A549 (cell line): ENCODE data around the gene VAV3. TPM values are rescaled to one million over a fixed set of nuclear protein-coding genes. Genes with fewer than 3 reads are reported as not detected.

Source experiments
- ATAC-seq, 2 experiments: fragments of 200-7000 bp in 1 of 2; fragments of >200 bp in 1 of 2; cut with Nextera tagmentation in 1 of 2; cut with Tn5 transposase in 1 of 2; 3 replicates each; pipeline versions ENCODE4 v1.8.0 to v1.9.1; 2018 to 2020; ENCODE audit warnings: mild to moderate bottlenecking in 1 of 2, moderate library complexity in 1 of 2
- CTCF ChIA-PET: fragments of 300-600 bp; sonication (Branson Sonifier 250); formaldehyde crosslinking; extraction: SDS; loops from one replicate; lab custom pipeline; 2021; ENCODE audit warnings: antibody characterized with exemption, inconsistent platforms; lab: Yijun Ruan, JAX
- POLR2A ChIA-PET: fragments of 350-600 bp; formaldehyde crosslinking; extraction: SDS; loops from one replicate; lab custom pipeline; 2021; ENCODE audit warnings: antibody characterized with exemption, inconsistent platforms; lab: Yijun Ruan, JAX
- DNase-seq, 2 experiments: peaks; one replicate each; pipeline versions ENCODE4 v3.0.0 to v3.0.0-alpha.2; 2011 to 2016; ENCODE audit warnings: low read depth in 1 of 2, low spot score in 1 of 2
- FAIRE-seq: peaks from 2 replicates; lab custom pipeline; 2011; peaks lifted over from hg19 to GRCh38; lab: Jason Lieb, UNC
- H3K27ac ChIP-seq, 2 experiments: fragments of >200 bp; sonication (Bioruptor Twin); formaldehyde crosslinking; 3 replicates each; pipeline ENCODE4 v1.5.1; 2016 to 2017
- H3K4me1 ChIP-seq: fragments of >200 bp; sonication (Bioruptor Twin); formaldehyde crosslinking; 3 replicates; pipeline ENCODE4 v1.6.1; 2016
- H3K4me2 ChIP-seq: fragments of >200 bp; sonication (Bioruptor Twin); formaldehyde crosslinking; 3 replicates; pipeline ENCODE4 v1.6.1; 2016
- H3K4me3 ChIP-seq: fragments of >200 bp; sonication (Bioruptor Twin); formaldehyde crosslinking; 3 replicates; pipeline ENCODE4 v1.5.1; 2016
- H3K9me3 ChIP-seq: fragments of >200 bp; sonication (Bioruptor Twin); formaldehyde crosslinking; 3 replicates; pipeline ENCODE4 v1.6.1; 2016
- BCL3 ChIP-seq: fragments of >200 bp; sonication (Bioruptor Twin); formaldehyde crosslinking; IDR thresholded peaks from 3 replicates; pipeline ENCODE4 v1.6.1; 2016
- BHLHE40 ChIP-seq: IDR thresholded peaks from 2 replicates; pipeline ENCODE4 v1.6.1; 2012; ENCODE audit warnings: low read depth, low read length, inconsistent platforms
- CBX8 ChIP-seq: fragments of 200-600 bp; sonication (generic); IDR thresholded peaks from 2 replicates; pipeline ENCODE4 v1.6.1; 2016
- CEBPB ChIP-seq, 2 experiments: fragments of >200 bp in 1 of 2; sonication (Bioruptor Twin) in 1 of 2; formaldehyde crosslinking in 1 of 2; IDR thresholded peaks; 2 replicates each; pipeline ENCODE4 v1.6.1; 2012 to 2016
- CHD2 ChIP-seq: fragments of 150-350 bp; IDR thresholded peaks from 2 replicates; pipeline ENCODE4 v1.6.1; 2014; ENCODE audit warnings: low read length; ENCODE audit not compliant: partially characterized antibody
- CTCF ChIP-seq: fragments of >200 bp; sonication (Bioruptor Twin); formaldehyde crosslinking; IDR thresholded peaks from 3 replicates; pipeline ENCODE4 v1.5.1; 2016
- ELK1 ChIP-seq: fragments of 150-350 bp; IDR thresholded peaks from 2 replicates; pipeline ENCODE4 v1.6.1; 2014; ENCODE audit warnings: low read depth, mild to moderate bottlenecking, low read length
- EP300 ChIP-seq, 2 experiments: fragments of >200 bp; sonication (Bioruptor Twin); formaldehyde crosslinking; IDR thresholded peaks; 2 replicates in 1 of 2; 3 replicates in 1 of 2; pipeline ENCODE4 v1.6.1; 2016 to 2017
- FOSB ChIP-seq: fragments of 250-450 bp; sonication (Bioruptor Pico); IDR thresholded peaks from 2 replicates; pipeline ENCODE4 v1.5.0; 2020; ENCODE audit warnings: mild to moderate bottlenecking, moderate library complexity
- FOSL2 ChIP-seq, 2 experiments: fragments of 450-650 bp in 1 of 2; fragments of >200 bp in 1 of 2; sonication (Bioruptor Twin) in 1 of 2; formaldehyde crosslinking; IDR thresholded peaks; 2 replicates each; pipeline versions ENCODE4 v1.5.0 to v1.6.1; 2016 to 2020; ENCODE audit warnings: mild to moderate bottlenecking in 1 of 2, moderate library complexity in 1 of 2
- GATA3 ChIP-seq: IDR thresholded peaks from 2 replicates; pipeline ENCODE4 v1.6.1; 2012; ENCODE audit warnings: borderline replicate concordance
- HDAC2 ChIP-seq: fragments of 200-600 bp; sonication (generic); IDR thresholded peaks from 2 replicates; pipeline ENCODE4 v1.6.1; 2016
- HEYL ChIP-seq: fragments of 250-450 bp; sonication (Bioruptor Pico); IDR thresholded peaks from 2 replicates; pipeline ENCODE4 v1.8.0; 2021; ENCODE audit warnings: mild to moderate bottlenecking, moderate library complexity
- HMGXB4 ChIP-seq: fragments of 250-450 bp; sonication (Bioruptor Pico); IDR thresholded peaks from 2 replicates; pipeline ENCODE4 v1.5.0; 2021; ENCODE audit warnings: mild to moderate bottlenecking, moderate library complexity, borderline replicate concordance
- HOXB5 ChIP-seq: fragments of 250-450 bp; sonication (Bioruptor Pico); IDR thresholded peaks from 2 replicates; pipeline ENCODE4 v1.5.0; 2020; ENCODE audit warnings: mild to moderate bottlenecking, moderate library complexity
- JUNB ChIP-seq: fragments of >200 bp; sonication (Bioruptor Twin); formaldehyde crosslinking; IDR thresholded peaks from 2 replicates; pipeline ENCODE4 v1.6.1; 2016
- KDM1A ChIP-seq: fragments of 200-600 bp; sonication (generic); IDR thresholded peaks from 2 replicates; pipeline ENCODE4 v1.6.1; 2016; ENCODE audit warnings: low read depth, mild to moderate bottlenecking
- NPAS2 ChIP-seq: fragments of 250-450 bp; sonication (Bioruptor Pico); IDR thresholded peaks from 2 replicates; pipeline ENCODE4 v1.8.0; 2022; ENCODE audit warnings: mild to moderate bottlenecking, moderate library complexity, borderline replicate concordance
- NR3C1 ChIP-seq: fragments of >200 bp; sonication (Bioruptor Twin); formaldehyde crosslinking; IDR thresholded peaks from 3 replicates; pipeline ENCODE4 v1.6.1; 2017
- RCOR1 ChIP-seq: fragments of 150-350 bp; IDR thresholded peaks from 2 replicates; pipeline ENCODE4 v1.6.1; 2014; ENCODE audit warnings: antibody characterized with exemption, low read length, low read depth
- REST ChIP-seq: fragments of 200-600 bp; sonication (generic); IDR thresholded peaks from 2 replicates; pipeline ENCODE4 v1.6.1; 2016; ENCODE audit warnings: antibody characterized with exemption, mild to moderate bottlenecking, moderate library complexity
- RNF2 ChIP-seq: fragments of 200-600 bp; sonication (generic); IDR thresholded peaks from 2 replicates; pipeline ENCODE4 v1.6.1; 2016; ENCODE audit warnings: low read depth, mild to moderate bottlenecking, antibody characterized with exemption, moderate library complexity, borderline replicate concordance
- ZFP36 ChIP-seq: fragments of 450-650 bp; IDR thresholded peaks from 2 replicates; pipeline ENCODE4 v1.6.1; 2014; ENCODE audit warnings: borderline replicate concordance; ENCODE audit not compliant: partially characterized antibody
- ZNF302 ChIP-seq: fragments of 250-450 bp; sonication (Bioruptor Pico); IDR thresholded peaks from 2 replicates; pipeline ENCODE4 v1.9.0; 2021; ENCODE audit warnings: inconsistent platforms, mild to moderate bottlenecking, moderate library complexity
- WGBS: methylation state at CpG from one replicate; pipeline ENCODE4 v1.1.6; 2017; ENCODE audit errors: missing lambda C conversion rate; 5-methylcytosine and 5-hydroxymethylcytosine counted together
- polyA plus RNA-seq, 4 experiments: library from polyadenylated mRNA; depleted of rRNA in 3 of 4; stranded (reverse); fragments of >200 nt; fragmentation: RNase III in 1 of 4; extraction: RNeasy Plus Mini Kit Qiagen cat#74134 plus additional on column Dnase treatment in 1 of 4; gene quantifications; 2 replicates in 3 of 4; 3 replicates in 1 of 4; pipeline ENCODE4 v1.2.3, GENCODE V29; 2011 to 2017

Gene VAV3
- polyA plus RNA-seq, 2 of the 4 experiments (the other 2 are of a cell fraction) = 12.8 to 22.7 TPM

GRCh38 chr1:107927820-107928219 is 37.2 kb downstream of the VAV3 start (continued):
- no peak for TF ChIP-seq REST
- no peak for TF ChIP-seq BCL3

- no peak overlapping the region for H3K4me2 ChIP-seq
- no peak for ATAC-seq
- WGBS = 72% methylated on average over 3 of the region's 3 CpGs
- H3K9me3 ChIP-seq = no peaks in the 10 kb centered on the region
- no peak overlapping the region for H3K4me3 ChIP-seq
- POLR2A ChIA-PET = no interaction called here
- CTCF ChIA-PET = no interaction called here
- DNase-seq = no peak
- no peak for FAIRE-seq
- no peak overlapping the region for H3K27ac ChIP-seq
- H3K4me1 ChIP-seq = no peaks in the 10 kb centered on the region
- TF ChIP-seq ELK1 = no peak
- TF ChIP-seq RCOR1 = no peak
- no peak for TF ChIP-seq CTCF
- TF ChIP-seq FOSB (CRISPR knock-in tag) = no peak
- no peak for TF ChIP-seq FOSL2 (IDR thresholded peaks at IDR 0.05)
- TF ChIP-seq FOSL2 (CRISPR knock-in tag; IDR thresholded peaks at IDR 0.05) = no peak
- TF ChIP-seq NR3C1 = no peak
Measured at GRCh38 chr1:107926436-107927080, 38.4 kb downstream of the VAV3 start.

- WGBS = 81% methylated on average over 1 of the region's 1 CpG
- CTCF ChIA-PET = no interaction called here
Measured at GRCh38 chr1:107925565-107925964, 39.4 kb downstream of the VAV3 start.

More at GRCh38 chr1:107925565-107925964, 39.4 kb downstream of the VAV3 start:
- Histone ChIP-seq H3K9me3 (no peaks in the 10 kb centered on the region), H3K4me3 (no peak overlapping the region), H3K27ac (no peak overlapping the region)
- FAIRE-seq = no peak
- no peak for DNase-seq
- POLR2A ChIA-PET = no interaction called here
- TF ChIP-seq GATA3 (no peak), RCOR1 (no peak), CHD2 (no peak), HEYL (CRISPR knock-in tag) (no peak), ZNF302 (CRISPR knock-in tag) (no peak), HDAC2 (no peak), CEBPB (IDR thresholded peaks at IDR 0.05) (no peak), RNF2 (no peak), BHLHE40 (no peak), EP300 (IDR thresholded peaks at IDR 0.05) (no peak), NPAS2 (CRISPR knock-in tag) (no peak), HMGXB4 (no peak), JUNB (no peak), CBX8 (no peak), HOXB5 (CRISPR knock-in tag) (no peak), ZFP36 (no peak), KDM1A (no peak)
- TF ChIP-seq, all 56 proteins: peak for 0
- H3K4me2 ChIP-seq = no peak overlapping the region
- H3K4me1 ChIP-seq = no peaks in the 10 kb centered on the region
- no peak for ATAC-seq
